SH-SY5Y (cell line): ENCODE data around the gene ZNF688.
A peak's percentile ranks its signal among the peaks of the same experiment; 100 is the strongest.

Source experiments
- GATA2 ChIP-seq: IDR thresholded peaks from 2 replicates; pipeline ENCODE4 v1.6.1; 2011; ENCODE audit warnings: mild to moderate bottlenecking, low read depth, low read length
- GATA3 ChIP-seq: IDR thresholded peaks from 2 replicates; pipeline ENCODE4 v1.6.1; 2011; ENCODE audit warnings: low read depth, mild to moderate bottlenecking, low read length, moderate library complexity

ZNF688 gene

DNA sequence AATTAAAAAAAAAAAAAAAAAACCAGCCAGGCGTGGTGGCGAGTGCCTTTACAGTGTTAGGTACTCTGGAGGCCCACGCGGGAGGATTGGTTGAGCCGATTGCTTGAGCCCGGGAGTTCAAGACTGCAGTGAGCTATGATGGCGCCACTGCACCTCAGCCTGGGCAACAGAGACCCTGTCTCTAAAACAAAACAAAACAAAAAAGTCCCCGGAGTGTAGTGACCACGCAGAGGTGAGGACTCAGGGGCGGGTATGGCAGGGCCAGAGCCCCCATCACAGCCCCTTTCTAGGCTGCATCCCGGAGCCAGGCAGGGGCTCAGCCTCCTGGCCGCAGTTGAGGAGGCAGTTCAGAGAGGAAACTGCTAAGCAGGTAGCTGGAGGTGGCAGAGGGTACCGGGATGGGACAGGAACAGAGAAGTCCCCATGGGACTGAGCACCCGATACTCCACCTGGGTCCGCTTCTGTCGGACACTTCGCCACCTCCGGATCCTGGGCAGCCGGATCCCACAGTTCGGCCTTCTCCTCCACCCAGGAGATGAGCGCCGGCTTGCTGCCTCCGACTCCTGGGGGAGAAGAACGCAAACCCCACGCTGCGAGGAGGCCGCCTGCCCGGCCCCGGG is 37.7 kb downstream of the ZNF688 start:
- TF ChIP-seq GATA2: no peak
- TF ChIP-seq GATA3: no peak

GRCh38 chr16:30533146-30533522 is 38.4 kb downstream of the ZNF688 start:
- no peak for TF ChIP-seq GATA3
- no peak for TF ChIP-seq GATA2

- TF ChIP-seq GATA3 (no peak), GATA2 (no peak)
Observed at GRCh38 chr16:30532285-30533145, 39.0 kb downstream of the ZNF688 start.

GRCh38 chr16:30530163-30531037 is 41.1 kb downstream of the ZNF688 start:
- TF ChIP-seq GATA2 (no peak), GATA3 (no peak)

- TF ChIP-seq GATA2 (no peak), GATA3 (no peak)
Observed at GRCh38 chr16:30528799-30529457, 42.6 kb downstream of the ZNF688 start.

DNA sequence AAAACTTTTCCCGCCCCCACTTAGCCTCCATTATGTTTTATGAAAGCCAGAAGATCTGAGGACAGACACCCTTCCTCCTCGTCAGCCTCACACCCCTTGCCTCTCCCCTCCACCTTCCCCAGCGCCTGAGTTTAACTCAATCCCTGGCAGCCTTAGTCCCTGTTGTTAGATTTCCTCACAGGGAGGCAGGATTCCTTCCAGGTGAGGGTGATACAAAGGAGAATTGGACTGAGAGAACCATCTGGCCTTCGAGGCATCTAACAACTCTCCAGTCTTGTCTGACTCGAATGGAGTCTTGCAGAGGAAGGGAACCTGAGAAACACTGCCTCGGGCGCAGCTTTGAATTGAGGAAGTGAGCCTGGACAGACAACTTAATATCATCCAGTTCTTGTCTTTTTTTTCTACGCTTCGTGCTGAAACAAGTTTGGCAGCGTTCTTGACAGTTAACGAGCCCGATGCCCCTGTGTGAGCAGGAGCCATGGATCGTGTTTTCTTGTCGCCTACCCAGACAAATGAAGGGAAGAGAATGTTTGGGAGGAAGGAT is 43.8 kb downstream of the ZNF688 start:
- TF ChIP-seq GATA2 (no peak), GATA3 (no peak)

DNA sequence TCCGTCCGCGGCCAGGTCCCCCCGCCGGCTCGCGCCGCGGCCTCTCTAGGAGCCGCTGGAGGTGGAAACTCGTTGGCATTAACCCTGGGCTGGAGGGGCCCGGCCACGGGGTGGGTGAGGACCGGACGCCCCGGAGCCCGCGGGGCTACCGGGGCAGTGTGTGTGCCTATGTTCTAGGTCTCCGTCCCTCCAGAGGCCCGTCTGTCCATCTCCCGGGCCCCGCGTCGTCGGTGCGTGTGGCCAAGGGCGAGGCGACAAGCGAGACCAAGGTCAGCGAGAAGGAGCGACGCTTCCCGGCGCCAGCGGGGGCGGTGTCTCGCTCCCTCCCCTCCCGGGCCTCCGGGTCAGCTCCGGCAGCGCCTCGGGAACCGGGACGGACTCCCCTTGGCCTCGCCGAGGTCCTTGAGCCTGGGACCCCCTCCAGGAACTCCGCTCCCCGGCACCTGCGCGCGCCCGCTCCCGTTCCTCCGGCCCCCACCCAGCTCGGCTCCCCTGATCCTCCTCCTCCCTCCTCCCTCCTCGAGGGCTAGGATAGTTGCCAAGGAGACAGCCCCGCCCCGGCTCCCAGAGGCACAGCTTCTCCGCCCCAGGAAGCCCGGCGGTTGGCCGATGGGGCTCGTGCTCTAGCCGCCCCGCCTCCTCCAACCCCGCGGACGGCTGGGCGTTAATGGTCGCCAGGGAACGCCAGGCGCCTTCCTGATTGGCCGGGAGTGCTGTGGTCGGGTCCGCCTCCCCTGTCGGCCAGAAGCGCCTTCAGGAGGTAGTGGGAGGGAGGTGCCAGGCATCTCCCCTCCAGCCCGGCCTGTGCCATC is 44.5 kb downstream of the ZNF688 start:
- TF ChIP-seq GATA2 (peak; percentile 38; the same call in 1 of the 2 replicates), GATA3 (no peak)

GRCh38 chr16:30526137-30526822 is 45.2 kb downstream of the ZNF688 start, which contains the start of gene ZNF768:
Gene ZNF768, minus strand, starts transcription at chr16:30526566. Its CDS starts 153 bp downstream, at chr16:30526413.
- TF ChIP-seq GATA2: no peak
- TF ChIP-seq GATA3: no peak

GRCh38 chr16:30525844-30526136 is 45.7 kb downstream of the ZNF688 start:
- TF ChIP-seq GATA2 (no peak), GATA3 (no peak)

DNA sequence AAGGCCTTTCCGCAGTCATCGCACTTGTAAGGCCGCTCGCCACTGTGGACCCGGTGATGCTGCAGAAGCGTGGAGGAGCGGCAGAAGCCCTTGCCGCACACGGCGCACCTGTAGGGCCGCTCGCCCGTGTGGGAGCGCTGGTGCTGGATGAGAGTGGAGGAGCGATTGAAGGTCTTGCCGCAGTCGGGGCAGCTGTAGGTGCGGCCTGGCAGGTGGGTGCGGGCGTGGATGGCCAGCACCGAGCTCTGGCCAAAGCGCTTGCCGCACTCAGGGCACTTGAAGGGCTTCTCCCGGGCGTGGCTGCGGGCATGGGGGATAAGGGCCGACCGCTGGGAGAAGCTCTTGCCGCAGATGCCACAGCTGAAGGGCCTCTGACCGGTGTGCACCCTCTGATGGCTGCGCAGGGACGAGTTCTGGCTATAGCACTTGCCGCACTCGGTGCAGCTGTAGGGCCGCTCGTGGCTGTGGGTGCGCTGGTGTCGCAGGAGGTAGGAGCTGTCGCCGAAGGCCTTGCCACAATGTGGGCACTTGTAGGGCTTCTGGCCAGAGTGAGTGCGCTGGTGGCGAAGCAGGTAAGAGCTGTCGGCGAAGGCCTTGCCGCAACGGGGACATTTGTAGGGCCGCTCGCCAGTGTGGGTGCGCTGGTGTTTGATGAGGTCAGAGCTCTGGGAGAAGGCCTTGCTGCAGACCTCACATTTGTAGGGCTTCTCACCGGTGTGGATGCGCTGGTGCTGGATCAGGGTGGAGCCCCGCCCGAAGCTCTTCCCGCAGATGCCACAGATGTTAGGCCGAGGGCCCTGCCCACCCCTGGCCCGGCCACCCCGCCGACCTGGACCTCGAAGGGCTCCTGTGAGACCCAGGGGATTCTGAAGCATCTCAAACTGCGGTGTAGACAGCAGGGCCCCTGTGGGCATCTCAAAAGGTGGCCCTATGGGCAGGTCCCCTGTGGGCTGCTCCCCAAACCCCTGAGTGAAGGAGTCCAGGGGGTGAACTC is 46.6 kb downstream of the ZNF688 start:
- TF ChIP-seq GATA2 (no peak), GATA3 (no peak)

DNA sequence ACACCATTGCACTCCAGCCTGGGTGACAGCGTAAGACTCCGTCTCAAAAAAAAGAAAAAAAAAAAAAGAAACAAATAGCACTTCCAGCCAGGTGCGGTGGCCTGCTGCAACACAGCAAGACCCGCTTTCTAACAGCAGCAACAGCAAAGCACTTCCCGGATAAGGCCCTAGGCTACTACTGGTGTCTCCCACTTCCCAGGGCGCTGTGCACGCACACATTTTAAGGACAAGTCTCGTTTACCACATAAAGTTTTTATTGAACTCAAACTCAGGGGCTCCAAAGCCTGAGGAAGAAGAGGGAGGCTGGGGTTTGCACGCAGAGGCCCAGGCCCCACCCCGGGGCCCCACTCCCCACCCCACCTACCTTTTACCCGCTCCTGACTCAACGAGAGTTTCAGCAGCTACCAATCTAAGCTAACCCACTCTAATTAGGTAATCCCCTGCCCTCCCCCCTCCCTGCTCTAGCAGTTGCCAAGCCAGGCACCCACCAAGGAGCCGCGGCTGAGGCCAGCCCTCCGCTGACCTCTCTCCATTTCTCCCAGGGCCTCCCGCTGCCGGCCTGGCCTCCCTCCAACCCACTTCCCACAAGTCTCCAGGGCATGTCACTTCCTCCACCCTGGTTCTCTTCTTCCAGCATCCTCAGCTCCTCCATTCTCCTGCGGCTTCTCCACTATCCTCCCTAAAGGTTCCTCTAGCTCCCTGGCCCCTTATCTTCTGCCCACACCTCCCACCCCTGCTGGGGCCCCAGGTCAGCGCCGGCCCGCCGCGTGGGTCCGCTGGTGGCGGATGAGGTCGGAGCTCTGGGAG is 47.5 kb downstream of the ZNF688 start:
- TF ChIP-seq GATA3 (no peak), GATA2 (no peak)
